ENCODE data around the gene BDNF. TPM values are rescaled to one million over a fixed set of nuclear protein-coding genes. Genes with fewer than 3 reads are reported as not detected.
A peak's percentile ranks its signal among the peaks of the same experiment; 100 is the strongest.

Gene BDNF
- total RNA-seq, 1 experiment from 2014 or later, result 4.8 TPM

- TF ChIP-seq ATF6 (CRISPR knock-in tag; IDR thresholded peaks at IDR 0.05), result no peak
- no peak for TF ChIP-seq SP1 (CRISPR knock-in tag; conservative IDR thresholded peaks at IDR 0.05)
- TF ChIP-seq FOXP4 (CRISPR knock-in tag; IDR thresholded peaks at IDR 0.05), result no peak
- no peak for TF ChIP-seq RORB (CRISPR knock-in tag; IDR thresholded peaks at IDR 0.05)
- peak; percentile 25; the same call in 1 of the 2 replicates for TF ChIP-seq ZMAT4 (CRISPR knock-in tag; IDR thresholded peaks at IDR 0.05)
- peak; percentile 16; the same call in 1 of the 2 replicates for TF ChIP-seq ZNF416 (CRISPR knock-in tag; IDR thresholded peaks at IDR 0.05)
- peak; percentile 82; the same call in 1 of the 2 replicates for TF ChIP-seq ZNF671 (CRISPR knock-in tag; IDR thresholded peaks at IDR 0.05)
- peak; percentile 59; the same call in 1 of the 2 replicates for TF ChIP-seq ZNF425 (CRISPR knock-in tag; conservative IDR thresholded peaks at IDR 0.05)
- TF ChIP-seq EMX1 (CRISPR knock-in tag; IDR thresholded peaks at IDR 0.05), result 0 out of 2 replicates have a peak, but pooled peaks have one; percentile 64
Measured at GRCh38 chr11:27627979-27628378, 72.3 kb downstream of the BDNF start (continued).

- ATAC-seq (peak; percentile 31), DNase-seq (ENCODE audit: low spot score) (no peak)
- Mint-ChIP-seq H3K4me3 (no peak overlapping the region; the same call in 1 of the 2 replicates), H3K4me1 (peaks cover 80% of the 10 kb centered on the region), H3K27me3 (ENCODE audit: low read depth) (peaks cover under 1% of the 10 kb centered on the region; the same call in 1 of the 2 replicates), H3K27ac (peak overlapping the region; percentile 98), H3K9me3 (no peaks in the 10 kb centered on the region), H3K36me3 (peaks cover 67% of the 10 kb centered on the region)
- CTCF ChIA-PET, result interaction anchor here (1.6 to 2.3 kb wide), 3 partner anchors 39 to 90 kb away, joined by 3 to 8 read pairs (median 7); no protein-coding TSS in a partner anchor
- POLR2A ChIA-PET, result interaction anchor here (0.7 to 2.7 kb wide), 6 partner anchors 9 to 94 kb away, joined by 3 to 13 read pairs (median 5); no protein-coding TSS in a partner anchor
- TF ChIP-seq ZNF512 (CRISPR knock-in tag; IDR thresholded peaks at IDR 0.05; ENCODE audit: borderline replicate concordance) (no peak), PRRX2 (CRISPR knock-in tag; IDR thresholded peaks at IDR 0.05) (peak; percentile 88), ZNF416 (CRISPR knock-in tag; IDR thresholded peaks at IDR 0.05) (peak; percentile 3; the same call in 1 of the 2 replicates), ZNF232 (CRISPR knock-in tag; IDR thresholded peaks at IDR 0.05) (peak; percentile 18; the same call in 1 of the 2 replicates), NFATC4 (CRISPR knock-in tag; IDR thresholded peaks at IDR 0.05) (peak; percentile 87), ZNF425 (CRISPR knock-in tag; conservative IDR thresholded peaks at IDR 0.05) (peak; percentile 81), ZNF671 (CRISPR knock-in tag; IDR thresholded peaks at IDR 0.05) (peak; percentile 86; the same call in 1 of the 2 replicates), ZMAT4 (CRISPR knock-in tag; IDR thresholded peaks at IDR 0.05) (peak; percentile 94), ZNF532 (CRISPR knock-in tag; IDR thresholded peaks at IDR 0.05; ENCODE audit: borderline replicate concordance) (peak; percentile 44; the same call in 1 of the 2 replicates), TEAD1 (CRISPR knock-in tag; IDR thresholded peaks at IDR 0.05) (peak; percentile 79; the same call in 1 of the 2 replicates), RELA (CRISPR knock-in tag; IDR thresholded peaks at IDR 0.05; ENCODE audit: borderline replicate concordance) (no peak)
Measured at GRCh38 chr11:27626938-27627586, 73.2 kb downstream of the BDNF start.
